Trophoblast cell (in vitro differentiated cells and primary cell): ENCODE data around the gene DENND6A.

ENCODE experiments used
- DNase-seq, 2 donors: peaks; one replicate each; pipeline ENCODE4 v3.0.0-alpha.2; 2016
- H2AFZ ChIP-seq: 2 replicates; pipeline ENCODE4 v1.6.1; 2013; ENCODE audit warnings: low read length, moderate library complexity, mild to moderate bottlenecking; ENCODE audit not compliant: insufficient read depth, poor library complexity
- H2AK5ac ChIP-seq: 2 replicates; pipeline ENCODE4 v1.6.1; 2013; ENCODE audit warnings: mild to moderate bottlenecking, low read length
- H2BK120ac ChIP-seq: 2 replicates; pipeline ENCODE4 v1.6.1; 2013; ENCODE audit warnings: low read length, mild to moderate bottlenecking, moderate library complexity; ENCODE audit not compliant: insufficient read depth, poor library complexity
- H2BK12ac ChIP-seq: 2 replicates; pipeline ENCODE4 v1.6.1; 2013; ENCODE audit warnings: mild to moderate bottlenecking, low read length, moderate library complexity
- H2BK5ac ChIP-seq: 2 replicates; pipeline ENCODE4 v1.6.1; 2013; ENCODE audit warnings: low read length, low read depth, moderate library complexity, mild to moderate bottlenecking; ENCODE audit not compliant: poor library complexity
- H3K14ac ChIP-seq: 2 replicates; pipeline ENCODE4 v1.6.1; 2013; ENCODE audit warnings: mild to moderate bottlenecking, low read length
- H3K18ac ChIP-seq: 2 replicates; pipeline ENCODE4 v1.6.1; 2013; ENCODE audit warnings: mild to moderate bottlenecking, low read length
- H3K23ac ChIP-seq: 2 replicates; pipeline ENCODE4 v1.6.1; 2013; ENCODE audit warnings: low read length
- H3K27ac ChIP-seq: 2 replicates; pipeline ENCODE4 v1.5.1; 2013; ENCODE audit warnings: low read depth, mild to moderate bottlenecking, inconsistent platforms, low read length, moderate library complexity
- H3K27me3 ChIP-seq: 2 replicates; pipeline ENCODE4 v1.6.1; 2013; ENCODE audit warnings: inconsistent platforms, mild to moderate bottlenecking, low read length, moderate library complexity; ENCODE audit not compliant: insufficient read depth
- H3K36me3 ChIP-seq, 2 experiments: 1 replicate in 1 of 2; 2 replicates in 1 of 2; pipeline ENCODE4 v1.6.1; 2013; ENCODE audit warnings: low read length in 2 of 2, mild to moderate bottlenecking in 2 of 2, moderate library complexity in 1 of 2; ENCODE audit not compliant: insufficient read depth in 2 of 2, control insufficient read depth in 1 of 2
- H3K4ac ChIP-seq: 2 replicates; pipeline ENCODE4 v1.6.1; 2013; ENCODE audit warnings: low read depth, mild to moderate bottlenecking, low read length, moderate library complexity
- H3K4me1 ChIP-seq, 2 experiments: 1 replicate in 1 of 2; 2 replicates in 1 of 2; pipeline ENCODE4 v1.6.1; 2013; ENCODE audit warnings: low read length in 2 of 2, mild to moderate bottlenecking in 2 of 2, moderate library complexity in 1 of 2; ENCODE audit not compliant: insufficient read depth in 2 of 2, control insufficient read depth in 1 of 2
- H3K4me2 ChIP-seq: 2 replicates; pipeline ENCODE4 v1.6.1; 2013; ENCODE audit warnings: inconsistent platforms, mild to moderate bottlenecking, low read length, moderate library complexity
- H3K4me3 ChIP-seq: 2 replicates; pipeline ENCODE4 v1.5.1; 2013; ENCODE audit warnings: mild to moderate bottlenecking, low read depth, low read length, inconsistent platforms
- H3K79me1 ChIP-seq: one replicate; pipeline ENCODE4 v1.6.1; 2013; ENCODE audit warnings: low read length
- H3K79me2 ChIP-seq: 2 replicates; pipeline ENCODE4 v1.6.1; 2013; ENCODE audit warnings: low read length, mild to moderate bottlenecking; ENCODE audit not compliant: control insufficient read depth, insufficient read depth, poor library complexity
- H3K9ac ChIP-seq: 2 replicates; pipeline ENCODE4 v1.6.1; 2013; ENCODE audit warnings: mild to moderate bottlenecking, low read length
- H3K9me3 ChIP-seq: 2 replicates; pipeline ENCODE4 v1.6.1; 2013; ENCODE audit warnings: low read depth, mild to moderate bottlenecking, control low read depth, inconsistent platforms, low read length; ENCODE audit not compliant: insufficient read depth
- H4K12ac ChIP-seq: 2 replicates; pipeline ENCODE4 v1.6.1; 2013; ENCODE audit warnings: low read depth, mild to moderate bottlenecking, low read length, moderate library complexity
- H4K8ac ChIP-seq: 2 replicates; pipeline ENCODE4 v1.6.1; 2013; ENCODE audit warnings: low read depth, mild to moderate bottlenecking, low read length, moderate library complexity
- H4K91ac ChIP-seq: one replicate; pipeline ENCODE4 v1.6.1; 2013; ENCODE audit warnings: low read depth, mild to moderate bottlenecking, low read length, moderate library complexity
- WGBS: extraction: QIAGEN DNeasy Blood & Tissue Kit; methylation state at CpG from one replicate; pipeline ENCODE4 v1.1.7; 2013; ENCODE audit warnings: missing lambda C conversion rate; ENCODE audit not compliant: insufficient read length, insufficient coverage; ENCODE audit errors: extremely low coverage; 5-methylcytosine and 5-hydroxymethylcytosine counted together

DENND6A gene

DNA sequence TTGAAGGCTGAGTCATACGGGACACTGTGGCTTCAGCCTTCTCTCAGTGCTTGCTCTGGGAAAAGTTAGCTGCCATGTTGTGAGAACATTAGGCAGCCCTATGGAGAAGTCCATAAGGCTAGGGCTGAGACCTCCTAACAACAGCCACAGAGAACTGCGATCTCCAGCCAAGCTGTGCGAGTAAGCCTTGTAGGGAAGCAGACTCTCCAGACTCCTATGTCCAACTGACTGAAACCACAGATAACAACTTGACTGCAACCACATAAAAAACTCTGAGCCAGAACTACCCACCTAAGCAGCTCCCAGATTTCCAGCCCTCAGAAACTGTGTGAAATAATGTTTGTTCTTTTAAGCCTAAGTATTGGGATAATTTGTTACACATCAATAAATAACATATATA is 40.7 kb downstream of the DENND6A start:
- Histone ChIP-seq H3K14ac (no peak overlapping the region), H4K91ac (no peak overlapping the region), H3K9ac (no peak overlapping the region), H3K4me3 (no peak overlapping the region), H4K12ac (no peak overlapping the region), H3K4ac (no peak overlapping the region), H3K4me2 (no peak overlapping the region), H2AK5ac (no peak overlapping the region), H3K18ac (no peak overlapping the region), H2BK12ac (no peak overlapping the region), H3K27me3 (no peaks in the 10 kb centered on the region), H2BK5ac (no peak overlapping the region), H3K9me3 (no peaks in the 10 kb centered on the region), H3K27ac (no peak overlapping the region), H3K4me1 (no peaks in the 10 kb centered on the region), H4K8ac (no peak overlapping the region), H2BK120ac (no peak overlapping the region), H3K79me2 (no peaks in the 10 kb centered on the region), H3K79me1 (no peaks in the 10 kb centered on the region), H3K23ac (no peak overlapping the region), H2AFZ (no peak overlapping the region), H3K36me3 (peaks cover 0 to 2% of the 10 kb centered on the region in 2 experiments)
- no CpG with 5 or more reads among the region's 3 CpGs for WGBS
- no peak for DNase-seq

DNA sequence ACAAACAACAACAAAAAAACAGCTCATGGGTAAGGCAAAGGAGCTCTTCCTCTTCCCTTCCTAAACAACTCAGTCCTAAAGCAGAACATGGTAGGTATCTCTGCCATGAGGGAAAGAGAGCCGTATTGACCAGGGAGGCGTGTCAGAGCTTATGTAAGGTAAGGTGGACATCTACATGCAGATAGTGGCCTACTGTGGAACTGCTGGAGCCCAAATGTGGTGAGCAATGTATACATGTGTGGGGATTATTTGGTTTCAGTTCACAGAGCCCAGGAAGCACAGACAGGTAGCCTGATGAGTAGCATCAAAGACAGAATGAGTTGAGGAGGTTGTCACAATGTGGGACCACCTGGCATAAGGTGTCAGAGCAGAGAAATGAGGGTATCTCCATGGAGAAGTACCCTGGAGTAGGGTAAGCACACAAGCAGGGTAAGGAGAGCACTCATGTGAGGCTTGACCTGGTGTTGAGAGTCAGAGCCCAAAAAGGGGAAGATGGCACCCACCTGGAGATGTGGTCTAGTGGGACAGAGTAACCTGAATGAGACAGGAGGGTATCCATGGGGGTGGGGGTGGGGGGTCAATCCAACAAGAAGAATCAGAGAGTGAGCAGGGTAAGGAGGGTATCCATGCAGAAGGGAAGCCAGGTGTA is 45.5 kb downstream of the DENND6A start:
- H3K4ac ChIP-seq: no peak overlapping the region
- H4K8ac ChIP-seq: no peak overlapping the region
- no peak overlapping the region for H2BK120ac ChIP-seq
- H2AK5ac ChIP-seq: no peak overlapping the region
- no peaks in the 10 kb centered on the region for H3K79me1 ChIP-seq
- no peak overlapping the region for H4K91ac ChIP-seq
- H3K4me1 ChIP-seq: no peaks in the 10 kb centered on the region
- peaks cover 4 to 8% of the 10 kb centered on the region in 2 experiments for H3K36me3 ChIP-seq
- no peak overlapping the region for H2AFZ ChIP-seq
- H2BK12ac ChIP-seq: no peak overlapping the region
- H3K9me3 ChIP-seq: no peaks in the 10 kb centered on the region
- H3K4me3 ChIP-seq: no peak overlapping the region
- DNase-seq: no peak
- H3K18ac ChIP-seq: no peak overlapping the region
- no CpG with 5 or more reads among the region's 2 CpGs for WGBS
- no peaks in the 10 kb centered on the region for H3K79me2 ChIP-seq
- H3K4me2 ChIP-seq: no peak overlapping the region
- H3K9ac ChIP-seq: no peak overlapping the region
- no peak overlapping the region for H4K12ac ChIP-seq
- no peak overlapping the region for H3K27ac ChIP-seq
- H2BK5ac ChIP-seq: no peak overlapping the region
- H3K27me3 ChIP-seq: no peaks in the 10 kb centered on the region
- no peak overlapping the region for H3K14ac ChIP-seq
- H3K23ac ChIP-seq: no peak overlapping the region

DNA sequence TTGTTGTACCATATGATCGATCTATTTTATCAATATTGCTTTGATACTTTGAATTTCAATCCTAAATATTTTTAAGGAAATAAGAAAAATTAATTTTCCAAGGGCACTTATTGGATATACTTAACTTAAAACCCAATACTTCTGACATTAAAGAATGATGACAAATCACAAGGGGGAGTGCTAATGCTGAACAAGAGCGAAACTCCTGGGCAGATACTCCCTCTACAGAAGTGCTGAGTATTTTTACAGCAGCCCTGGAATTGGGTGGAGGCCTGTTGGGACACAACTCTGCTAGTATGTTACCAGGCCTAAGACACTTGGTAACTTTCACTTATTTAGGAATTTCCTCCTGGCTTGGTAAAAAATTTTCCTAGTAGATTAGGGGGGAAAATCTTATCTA is 46.2 kb downstream of the DENND6A start:
- Histone ChIP-seq H3K27ac (no peak overlapping the region), H2AFZ (no peak overlapping the region), H3K79me1 (no peaks in the 10 kb centered on the region), H3K4me2 (no peak overlapping the region), H3K4ac (no peak overlapping the region), H4K91ac (no peak overlapping the region), H4K8ac (no peak overlapping the region), H3K4me3 (no peak overlapping the region), H2BK120ac (no peak overlapping the region), H3K9me3 (no peaks in the 10 kb centered on the region), H3K14ac (no peak overlapping the region), H4K12ac (no peak overlapping the region), H3K18ac (no peak overlapping the region), H3K9ac (no peak overlapping the region), H3K23ac (no peak overlapping the region), H3K36me3 (peaks cover 4 to 6% of the 10 kb centered on the region in 2 experiments), H2AK5ac (no peak overlapping the region), H3K79me2 (no peaks in the 10 kb centered on the region), H2BK12ac (no peak overlapping the region), H2BK5ac (no peak overlapping the region), H3K27me3 (no peaks in the 10 kb centered on the region), H3K4me1 (no peaks in the 10 kb centered on the region)
- peak; percentile 3 to 47 for DNase-seq
- WGBS: no CpG with 5 or more reads among the region's 2 CpGs

DNA sequence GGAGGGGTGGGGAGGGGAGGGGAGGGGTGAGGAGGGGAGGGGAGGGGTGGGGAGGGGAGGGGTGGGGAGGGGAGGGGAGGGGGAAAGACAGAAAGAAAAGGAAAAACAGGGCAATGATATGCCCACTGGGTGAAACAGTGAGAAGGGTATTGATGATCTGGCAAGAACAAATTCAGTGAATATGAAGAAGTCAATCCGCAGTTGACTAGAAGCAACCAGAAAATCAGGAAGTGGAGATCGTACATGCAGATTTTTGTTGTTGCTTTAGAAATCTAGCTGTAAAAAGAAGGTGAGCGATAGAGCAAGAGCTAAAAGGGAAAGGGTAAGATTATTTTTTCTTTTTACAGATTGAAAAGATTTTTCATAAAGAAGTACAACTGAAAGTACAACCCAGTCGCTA is 48.1 kb downstream of the DENND6A start:
- no peak overlapping the region for H3K9ac ChIP-seq
- H4K91ac ChIP-seq: no peak overlapping the region
- no peak overlapping the region for H2AK5ac ChIP-seq
- no peak overlapping the region for H4K12ac ChIP-seq
- H2BK12ac ChIP-seq: no peak overlapping the region
- H3K4me2 ChIP-seq: no peak overlapping the region
- no peaks in the 10 kb centered on the region for H3K79me1 ChIP-seq
- no peaks in the 10 kb centered on the region for H3K27me3 ChIP-seq
- H2BK5ac ChIP-seq: no peak overlapping the region
- H2AFZ ChIP-seq: no peak overlapping the region
- no CpG with 5 or more reads among the region's 4 CpGs for WGBS
- no peak for DNase-seq
- no peaks in the 10 kb centered on the region for H3K4me1 ChIP-seq
- no peak overlapping the region for H3K27ac ChIP-seq
- no peak overlapping the region for H3K23ac ChIP-seq
- no peaks in the 10 kb centered on the region for H3K9me3 ChIP-seq
- no peak overlapping the region for H3K18ac ChIP-seq
- H3K79me2 ChIP-seq: no peaks in the 10 kb centered on the region
- peaks cover 4 to 6% of the 10 kb centered on the region in 2 experiments for H3K36me3 ChIP-seq
- no peak overlapping the region for H3K14ac ChIP-seq
- H3K4me3 ChIP-seq: no peak overlapping the region
- no peak overlapping the region for H4K8ac ChIP-seq
- H2BK120ac ChIP-seq: no peak overlapping the region
- no peak overlapping the region for H3K4ac ChIP-seq
